ELR (cell line): ENCODE results near the gene PIAS3.
"Not testable (repeated sequence)": the region's sequence is repeated elsewhere in the genome, so short reads cannot be mapped to it uniquely, and the experiment has no call there.

Experiments used
- DNase-seq: peaks from one replicate; pipeline ENCODE4 v3.0.0-alpha.2; 2015; ENCODE audit warnings: low read depth

The PIAS3 gene

GRCh38 chr1:145823565-145824498 is 35.0 kb downstream of the PIAS3 start, which contains the start of the genes POLR3C and RNF115:
Gene POLR3C, plus strand, starts transcription at chr1:145824200. Its CDS starts 1,577 bp downstream, at chr1:145825777.
Gene RNF115, minus strand, starts transcription at chr1:145824095. Its CDS starts 222 bp downstream, at chr1:145823873.
- DNase-seq, result peak; percentile 93

- not testable (repeated sequence) for DNase-seq
Observed at GRCh38 chr1:145822779-145823331, 36.0 kb downstream of the PIAS3 start.

GRCh38 chr1:145818095-145818494 is 40.8 kb downstream of the PIAS3 start:
- peak; percentile 66 for DNase-seq

GRCh38 chr1:145812977-145813810 is 45.7 kb downstream of the PIAS3 start:
- not testable (repeated sequence) for DNase-seq

- no peak for DNase-seq
Observed at GRCh38 chr1:145806844-145807243, 52.0 kb downstream of the PIAS3 start.

- DNase-seq, result no peak
Observed at GRCh38 chr1:145806408-145806807, 52.5 kb downstream of the PIAS3 start.

- no peak for DNase-seq
Observed at GRCh38 chr1:145805057-145805456, 53.8 kb downstream of the PIAS3 start.

- DNase-seq, result no peak
Observed at GRCh38 chr1:145804235-145805045, 54.4 kb downstream of the PIAS3 start.

GRCh38 chr1:145799806-145800205 is 59.1 kb downstream of the PIAS3 start:
- DNase-seq, result no peak
